Activated CD8-positive, alpha-beta memory T cell treated with anti-CD3 and anti-CD28 coated beads for 24 hours (primary cell): ENCODE measurements around the gene NOC2L.
"Not testable (repeated sequence)": the region's sequence is repeated elsewhere in the genome, so short reads cannot be mapped to it uniquely, and the experiment has no call there.

ENCODE experiments used
- DNase-seq: peaks from one replicate; pipeline ENCODE4 v3.0.0-alpha.2; 2020

NOC2L gene

DNA sequence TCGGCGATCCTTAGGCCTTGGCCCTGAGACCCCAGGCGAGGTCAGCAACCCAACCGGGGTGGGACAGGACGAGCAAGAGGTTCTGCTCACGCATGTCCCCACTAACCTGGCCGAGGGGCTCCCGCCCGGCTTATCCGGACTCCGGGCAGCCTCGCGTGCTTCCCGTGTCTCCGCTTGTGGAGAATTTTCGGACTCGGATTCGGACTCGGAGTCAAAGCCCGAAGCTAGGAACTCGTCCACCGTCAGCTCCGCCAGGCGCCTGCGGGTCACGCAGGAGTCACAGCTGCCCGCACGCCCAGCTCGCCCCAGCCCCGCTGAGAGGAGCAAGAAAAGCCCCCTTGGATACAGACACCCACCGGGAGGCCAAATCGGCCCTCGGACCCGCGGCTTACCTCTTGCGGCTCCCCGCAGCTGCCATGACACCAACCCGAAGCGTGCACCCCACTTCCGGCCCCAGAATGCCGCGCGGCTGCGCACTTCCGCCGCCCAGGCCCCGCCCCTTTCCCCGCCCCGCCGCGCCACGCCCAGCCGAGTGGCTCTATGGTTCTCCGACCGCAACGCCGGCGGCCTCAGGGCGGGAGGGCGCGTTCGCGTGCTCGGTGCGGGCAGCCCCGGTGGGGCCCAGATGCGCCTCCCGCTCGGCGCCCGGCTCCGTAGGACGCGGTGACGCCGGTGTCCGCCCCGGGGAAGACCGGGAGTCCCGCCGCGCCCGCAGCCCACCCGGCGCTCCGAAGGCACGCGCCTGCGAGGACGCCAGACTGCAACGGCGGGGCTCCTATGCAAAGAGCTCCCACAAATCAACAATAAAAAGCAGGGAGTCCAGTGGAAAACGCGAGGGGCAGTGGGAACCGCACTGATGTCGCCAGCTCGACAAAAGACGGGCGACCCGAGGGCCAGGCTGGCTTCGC lies at the start of gene NOC2L:
NOC2L (minus strand) TSS at position 434 of the 908 bp plus-strand sequence; CDS start at position 418, 16 bp downstream.
- peak; percentile 100 for DNase-seq

DNA sequence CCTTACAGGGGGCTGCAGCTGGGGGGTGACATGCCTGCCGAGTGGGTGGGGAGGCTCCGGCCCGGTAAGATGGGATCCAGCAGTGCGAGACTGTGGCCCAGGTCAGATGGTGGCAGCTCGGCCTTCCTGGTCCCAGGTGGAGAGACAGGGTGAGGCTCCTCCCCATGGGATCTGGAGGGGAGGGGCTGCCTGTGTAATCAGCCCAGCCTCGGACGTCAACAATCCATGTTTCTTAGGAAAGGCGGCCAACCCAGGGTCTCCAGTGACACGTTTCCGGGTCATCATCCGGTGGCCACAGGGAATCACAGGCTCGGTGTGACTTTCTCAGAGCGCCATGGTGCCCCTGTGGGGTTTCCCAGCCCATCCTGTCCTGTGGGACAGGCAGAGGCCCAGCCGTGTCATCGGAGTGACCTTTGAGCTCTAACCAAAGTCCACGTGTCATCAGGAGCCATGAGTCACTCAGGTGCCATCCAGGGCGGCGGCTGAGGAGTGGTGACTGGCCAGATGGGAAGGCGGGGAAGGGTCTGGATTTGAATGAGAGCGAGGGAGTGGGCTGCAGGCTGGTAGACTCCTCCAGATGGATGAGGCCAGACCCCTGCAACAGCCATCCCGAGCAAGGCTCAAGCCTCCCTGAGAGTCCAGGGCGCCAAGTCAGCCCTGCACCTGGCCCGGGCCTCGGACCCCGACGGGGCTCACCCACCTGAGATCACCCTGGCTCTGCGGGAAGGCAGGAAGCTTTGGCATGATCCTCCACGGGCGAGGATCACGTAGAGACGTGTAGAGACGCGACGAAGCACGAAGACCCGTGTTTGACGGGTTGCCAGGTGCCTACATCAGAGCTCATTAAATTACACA lies 47.5 kb upstream of the NOC2L start:
- no peak for DNase-seq

DNA sequence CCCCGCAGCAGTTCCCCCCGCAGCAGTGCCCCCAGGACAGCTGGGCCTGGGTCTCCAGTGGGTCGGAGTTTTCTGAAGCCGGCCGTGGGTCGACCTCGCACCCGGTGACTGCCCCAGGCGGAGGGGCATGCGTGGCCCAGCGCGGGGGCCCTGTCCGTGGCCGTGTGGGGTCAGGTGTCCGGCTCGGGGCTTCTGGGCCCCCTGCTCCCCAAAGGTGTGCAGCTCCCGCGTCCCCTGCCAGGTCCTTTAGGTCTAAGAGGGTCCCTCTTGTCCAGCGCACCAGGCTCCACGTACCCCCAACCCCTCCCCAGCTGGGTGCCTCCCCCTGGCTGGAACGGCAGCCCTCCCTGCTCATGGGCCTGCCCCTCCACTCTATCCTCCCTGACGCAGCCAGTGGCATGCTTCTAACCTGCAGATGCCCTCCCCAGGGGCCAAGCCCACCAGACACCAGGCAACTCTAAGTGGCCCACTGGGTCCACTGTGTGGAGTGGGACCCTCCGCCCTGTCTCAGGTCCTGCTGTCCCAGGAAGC lies 46.8 kb upstream of the NOC2L start:
- no peak for DNase-seq

DNA sequence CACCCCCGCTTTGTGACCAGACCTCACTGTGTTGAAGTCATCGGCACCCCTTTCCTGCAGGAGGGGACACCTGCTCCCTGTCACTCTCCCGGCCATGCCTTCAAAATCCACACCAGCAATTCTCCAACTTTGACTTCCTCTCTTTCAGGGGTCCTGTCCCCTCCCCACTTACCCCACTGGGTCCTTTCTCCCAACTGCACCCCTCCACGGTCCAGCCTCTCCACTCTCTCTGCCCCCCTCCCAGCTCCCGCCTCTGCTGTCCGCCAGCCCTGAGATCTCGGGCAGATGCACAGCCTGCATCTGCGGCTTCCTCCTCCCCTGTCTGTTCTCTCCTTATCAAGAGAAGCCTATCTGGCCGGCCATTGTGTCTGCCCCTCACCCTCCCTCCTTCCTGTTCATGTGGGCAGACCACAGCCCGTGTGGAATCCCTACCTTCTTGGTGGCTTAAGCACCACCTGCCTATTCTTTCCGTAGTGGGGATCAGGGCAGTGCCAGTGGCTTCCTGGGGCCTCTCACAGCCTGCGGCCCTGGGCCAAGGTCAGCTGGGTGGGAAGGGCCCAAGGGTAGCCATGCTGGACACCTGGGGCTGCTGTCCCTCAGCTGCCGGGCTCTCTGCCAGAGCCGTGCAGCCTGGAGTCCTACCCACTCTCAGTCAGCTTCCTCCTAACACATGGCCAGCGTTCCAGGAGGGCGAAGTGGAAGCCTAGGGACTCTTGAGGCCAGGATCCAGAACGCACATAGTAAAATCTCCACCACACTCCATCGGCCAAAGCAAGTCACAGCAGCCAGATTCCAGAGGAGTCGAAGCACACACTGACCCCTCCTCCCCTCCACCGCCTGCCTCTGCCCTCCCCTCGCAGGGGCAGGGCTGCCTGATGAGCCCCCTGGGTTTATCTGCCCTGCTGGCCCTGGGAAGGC lies 46.0 kb upstream of the NOC2L start:
- peak; percentile 59 for DNase-seq

DNA sequence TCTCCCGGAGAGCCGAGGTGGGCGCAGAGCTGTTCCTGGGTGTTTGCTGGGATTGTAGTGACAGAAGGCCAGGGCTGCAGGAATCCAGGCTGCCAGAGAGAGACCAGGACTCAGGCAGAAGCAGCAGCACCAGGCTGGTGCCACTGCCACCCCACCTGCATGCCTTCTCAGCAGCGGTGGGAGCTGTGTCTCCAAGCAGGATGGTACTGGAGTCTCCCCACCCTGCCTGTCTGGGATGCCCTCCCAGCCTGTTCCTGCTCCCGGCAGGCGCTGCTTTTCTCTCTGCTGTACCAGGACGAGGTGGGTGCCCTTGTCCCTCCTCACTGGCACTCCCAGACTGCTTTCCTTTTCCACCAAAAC lies 45.3 kb upstream of the NOC2L start:
- no peak for DNase-seq

DNA sequence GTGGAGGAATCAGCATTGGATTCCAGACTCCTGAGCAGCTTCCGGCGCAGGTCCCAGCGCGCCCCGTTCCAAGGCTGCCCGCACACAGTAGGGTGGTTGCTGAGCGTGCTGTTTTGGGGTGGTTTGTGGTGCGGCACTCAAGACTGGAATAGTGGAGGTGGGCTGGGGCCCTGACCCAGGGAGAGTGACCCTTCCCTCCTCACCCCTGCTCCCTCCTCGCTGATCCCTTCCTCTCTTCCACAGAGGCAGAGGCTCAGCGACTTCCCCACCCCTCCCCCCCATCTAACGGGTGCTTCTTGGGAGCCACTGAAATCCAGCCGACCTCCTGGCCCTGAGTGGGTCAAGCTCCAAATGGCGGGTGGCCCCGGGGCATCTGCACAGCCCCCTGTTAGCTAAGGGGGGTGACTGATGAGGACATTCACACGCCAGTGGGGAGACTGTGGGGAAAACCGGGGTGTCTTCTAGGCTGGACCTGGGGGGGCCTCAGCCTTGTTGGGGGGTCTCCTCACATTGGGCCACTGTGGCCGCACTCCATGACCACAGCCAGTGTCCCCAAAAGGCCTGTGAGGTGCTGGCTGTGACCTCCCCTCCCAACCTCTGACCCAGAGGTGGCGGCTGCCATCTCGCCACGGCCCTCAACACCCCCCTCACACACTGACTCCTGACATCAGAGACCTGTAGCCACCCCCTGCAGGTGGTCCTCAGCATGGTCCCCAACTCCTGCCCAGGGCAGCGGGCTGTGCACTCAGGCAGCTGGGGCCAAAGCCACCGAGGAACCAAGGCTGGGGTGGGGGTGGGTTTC lies 44.8 kb upstream of the NOC2L start:
- DNase-seq, result no peak

DNA sequence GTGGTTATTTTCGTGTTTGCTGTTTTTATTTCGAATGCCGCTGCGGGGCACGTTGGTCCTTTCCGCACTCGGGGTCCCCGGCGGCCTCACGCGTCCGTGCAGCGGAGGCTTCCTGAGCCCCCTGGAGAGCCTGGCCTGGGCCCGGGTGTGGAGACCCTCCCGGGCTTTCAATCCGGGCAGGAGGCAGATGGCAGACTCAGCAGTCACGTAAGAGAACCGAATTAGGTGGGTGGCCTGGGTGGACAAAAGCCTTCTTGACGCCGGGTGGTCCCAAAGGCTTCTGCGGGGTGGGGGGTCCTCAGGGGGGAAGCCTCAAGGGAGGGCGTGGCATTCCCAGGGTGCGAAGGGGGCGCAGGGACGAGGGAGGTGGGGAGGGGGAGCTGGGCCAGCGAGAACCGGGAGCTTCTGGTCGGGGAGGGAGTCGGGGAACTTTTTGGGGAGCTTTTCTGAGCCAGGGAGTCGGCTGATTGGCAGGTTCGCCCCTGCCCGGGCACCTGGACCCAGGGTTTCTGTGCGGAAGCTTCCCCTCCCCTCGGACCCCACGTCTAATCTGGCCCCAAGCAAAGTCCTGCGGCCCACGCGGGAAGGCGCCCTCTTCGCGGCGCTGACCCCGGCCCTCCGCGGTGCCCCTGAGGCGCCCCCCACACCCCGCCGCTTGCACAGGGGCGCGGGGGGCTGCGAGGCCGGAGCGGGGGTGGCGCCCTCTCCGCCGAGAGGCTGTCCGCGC lies 42.2 kb upstream of the NOC2L start:
- no peak for DNase-seq

DNA sequence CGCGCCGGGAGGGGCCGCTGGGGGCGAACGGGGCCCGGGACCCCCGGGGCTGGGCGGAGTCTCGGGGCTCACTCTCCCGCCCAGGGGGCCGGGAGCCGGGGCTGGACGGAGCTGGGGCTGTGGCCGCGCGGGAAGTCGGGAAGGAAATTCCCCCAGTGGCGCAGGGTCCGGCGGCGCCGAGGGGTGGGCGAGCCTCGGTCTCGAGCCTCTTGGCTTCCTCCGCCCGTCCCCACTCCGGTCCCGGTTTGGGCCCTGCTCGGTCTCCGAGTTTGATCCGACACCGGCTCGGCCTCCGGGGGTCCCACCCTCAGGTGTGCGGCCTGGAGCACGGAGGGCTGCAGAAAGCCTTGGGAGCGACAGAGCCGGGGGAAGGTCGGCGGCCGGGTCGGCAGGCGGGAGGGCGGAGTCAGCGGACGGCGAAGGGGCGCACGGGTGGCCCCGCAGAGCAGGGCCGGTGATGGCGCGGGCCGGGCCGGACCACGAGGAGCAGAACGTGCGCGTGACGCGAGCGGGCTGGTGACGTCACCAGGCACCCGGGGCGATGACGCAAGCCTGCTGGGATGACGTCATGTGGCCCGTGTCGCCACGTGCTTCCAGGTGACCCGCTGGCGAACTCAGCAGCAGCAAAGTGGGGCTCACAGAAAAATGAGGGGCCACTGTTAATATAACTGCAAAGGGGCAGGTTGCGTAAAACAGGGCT lies 41.5 kb upstream of the NOC2L start:
- DNase-seq, result peak; percentile 85

DNA sequence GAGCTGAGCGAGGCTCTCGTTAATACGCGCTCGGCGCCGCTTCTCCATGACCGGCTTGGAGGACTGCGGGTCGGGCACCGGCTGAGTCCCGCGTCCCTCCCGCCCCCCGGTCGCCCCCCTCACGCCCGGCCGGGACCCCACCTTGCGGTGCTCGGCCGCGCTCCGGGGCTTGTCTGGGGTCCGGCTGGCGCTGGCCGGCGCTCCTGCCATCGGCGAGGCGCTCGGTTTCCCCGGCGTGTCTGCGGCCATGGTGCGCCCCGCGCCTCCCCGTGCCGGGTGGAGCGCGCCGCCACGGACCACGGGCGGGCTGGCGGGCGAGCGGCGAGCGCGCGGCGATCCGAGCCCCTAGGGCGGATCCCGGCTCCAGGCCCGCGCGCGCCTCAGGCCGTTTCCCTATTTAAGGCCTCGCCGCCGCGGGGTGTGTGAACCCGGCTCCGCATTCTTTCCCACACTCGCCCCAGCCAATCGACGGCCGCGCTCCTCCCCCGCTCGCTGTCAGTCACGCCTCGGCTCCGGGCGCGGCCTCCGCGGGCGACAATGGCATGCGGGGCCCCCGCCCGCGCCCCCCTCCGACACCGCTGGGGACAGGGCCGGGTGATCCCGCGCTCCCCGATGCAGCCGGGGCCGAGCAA lies 40.8 kb upstream of the NOC2L start, which contains the start of gene HES4:
HES4 (minus strand) TSS at position 373 of the 632 bp plus-strand sequence; CDS start at position 249, 124 bp downstream.
- peak; percentile 81 for DNase-seq

DNA sequence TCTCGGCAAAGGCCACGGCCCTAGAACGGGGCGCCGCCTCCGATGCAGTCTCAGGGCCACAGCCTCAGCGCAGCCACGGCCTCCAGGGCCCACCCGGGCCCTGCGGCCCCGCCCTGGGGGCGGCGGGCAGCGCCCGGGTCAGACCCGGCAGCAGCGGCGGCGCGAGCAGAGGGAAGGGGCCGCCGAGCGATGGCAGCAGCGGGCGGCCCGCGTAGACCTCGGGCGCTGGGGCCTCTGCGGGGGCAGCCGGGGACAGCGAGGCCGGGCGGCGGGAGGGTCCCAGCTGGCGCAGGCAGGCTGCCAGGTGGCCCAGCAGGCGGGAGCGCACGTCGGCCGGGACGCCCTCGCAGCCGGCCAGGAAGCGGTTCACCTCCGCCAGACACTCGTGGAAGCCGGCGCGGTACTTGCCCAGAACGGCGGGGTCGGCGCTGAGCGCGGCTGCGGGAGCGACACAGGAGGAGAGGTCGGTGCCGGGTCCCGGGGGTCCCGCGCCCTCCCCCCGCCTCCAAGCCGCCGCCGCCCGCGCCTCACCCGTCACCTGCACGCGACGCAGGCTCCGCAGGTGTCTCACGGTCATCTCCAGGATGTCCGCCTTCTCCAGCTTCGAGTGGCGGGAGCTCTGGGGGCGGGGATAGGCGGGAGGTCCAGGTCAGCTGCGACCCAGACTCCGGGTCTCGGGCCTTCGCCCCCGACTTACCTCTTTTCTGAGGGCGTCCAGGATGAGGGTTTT lies 40.1 kb upstream of the NOC2L start:
- peak; percentile 69 for DNase-seq

DNA sequence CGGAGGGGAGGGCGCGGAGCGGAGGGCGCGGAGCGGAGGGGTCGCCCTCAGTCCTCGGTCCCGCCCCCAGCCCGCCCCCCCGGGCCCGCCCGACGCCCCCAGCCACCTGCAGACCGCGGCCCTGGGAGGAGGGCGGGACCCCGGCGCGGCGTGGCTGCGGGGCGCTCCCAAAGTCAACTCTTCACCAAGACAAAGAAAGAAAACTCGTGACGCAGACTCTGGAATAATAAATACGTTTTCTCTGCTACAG lies 39.6 kb upstream of the NOC2L start:
- no peak for DNase-seq

DNA sequence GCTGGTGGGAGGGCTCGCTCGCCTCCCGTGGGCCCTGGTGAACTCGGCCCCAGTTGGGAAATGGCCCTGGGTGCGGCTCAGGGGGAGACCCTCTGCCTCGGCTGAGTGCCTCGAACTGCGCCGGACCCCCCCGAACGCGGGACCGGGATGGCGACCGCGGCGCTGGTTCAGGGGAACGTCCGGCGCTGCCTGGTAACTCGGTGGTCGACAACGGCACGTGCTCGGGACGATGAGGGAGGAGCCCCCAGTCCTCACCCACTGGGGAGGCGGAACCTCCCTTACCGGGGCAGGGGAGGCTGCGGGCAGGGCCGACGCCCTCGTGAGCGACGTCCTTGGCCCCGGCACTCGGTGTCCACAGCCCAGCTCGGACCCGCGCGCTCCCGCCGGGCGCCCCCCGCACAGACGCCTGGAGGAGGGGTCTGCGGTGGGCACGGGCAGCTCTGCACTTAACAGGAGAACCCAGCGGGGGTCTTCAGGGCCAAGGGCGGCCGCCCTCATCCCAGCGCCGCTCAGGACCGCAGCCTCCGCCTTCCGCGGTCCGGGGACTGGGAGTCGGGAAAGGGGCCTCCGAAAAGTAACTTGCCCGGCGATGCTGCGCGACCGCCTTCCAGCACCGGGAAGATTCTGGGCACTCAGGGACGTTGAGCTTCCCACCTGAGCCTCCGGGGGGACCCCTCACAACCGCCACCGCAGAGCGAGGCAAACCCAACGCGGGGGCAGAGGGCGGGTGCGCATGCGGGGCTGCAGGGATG lies 39.1 kb upstream of the NOC2L start:
- DNase-seq, result peak; percentile 56

DNA sequence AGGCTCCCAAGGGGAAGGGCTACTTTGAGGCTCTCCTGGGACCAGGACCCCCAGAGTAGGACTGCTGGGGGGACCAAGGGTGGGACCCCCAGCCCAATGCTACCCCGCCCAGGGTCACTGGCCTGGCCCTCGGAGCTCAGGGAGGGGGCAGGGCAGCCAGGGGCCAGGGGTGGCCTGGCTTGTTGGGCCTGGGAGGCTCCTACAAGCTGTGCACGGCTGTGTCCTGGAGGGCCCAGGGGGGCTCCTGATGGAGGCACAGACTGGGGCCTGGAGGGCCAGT lies 38.6 kb upstream of the NOC2L start:
- no peak for DNase-seq

DNA sequence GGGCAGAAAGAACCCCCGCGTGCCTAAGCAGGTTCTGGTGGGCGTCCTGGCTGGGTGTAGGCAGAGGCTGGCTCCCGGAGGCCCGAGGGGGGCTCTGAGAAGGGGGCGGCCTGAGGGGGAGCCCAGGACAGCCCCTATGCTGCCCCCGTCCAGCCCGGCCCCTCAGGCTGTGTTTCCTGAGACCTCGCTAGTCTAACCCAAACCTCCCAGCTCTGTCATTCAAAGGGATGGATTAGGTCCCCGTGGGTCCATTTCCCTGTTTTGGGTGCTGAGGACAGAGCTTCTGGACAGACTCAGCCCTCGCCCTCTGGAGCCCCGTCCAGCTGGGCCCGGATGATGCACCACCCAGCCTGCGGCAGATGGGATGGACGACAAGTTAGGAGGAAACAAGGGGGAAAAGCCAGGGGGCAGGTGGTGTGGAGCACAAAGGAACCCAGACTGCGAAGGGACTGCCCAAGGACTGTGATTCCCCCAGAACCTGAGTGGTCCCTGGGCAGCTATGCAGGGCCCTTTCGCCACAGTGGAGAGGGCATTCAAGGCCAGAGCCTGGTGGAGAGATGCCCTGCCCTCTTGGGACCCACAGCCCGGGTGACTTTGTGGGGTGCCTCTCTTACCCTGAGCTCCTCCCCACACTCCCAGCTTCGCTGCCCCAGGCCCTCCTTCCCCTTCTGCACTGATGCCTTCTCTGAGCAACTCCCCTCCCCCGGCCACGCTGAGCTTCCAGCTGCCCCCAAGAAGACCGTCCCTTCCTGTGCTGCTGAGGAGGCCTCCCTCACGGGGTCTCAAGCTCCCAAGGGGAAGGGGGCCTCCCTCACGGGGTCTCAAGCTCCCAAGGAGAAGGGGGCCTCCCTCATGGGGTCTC lies 38.0 kb upstream of the NOC2L start:
- DNase-seq, result peak; percentile 62

DNA sequence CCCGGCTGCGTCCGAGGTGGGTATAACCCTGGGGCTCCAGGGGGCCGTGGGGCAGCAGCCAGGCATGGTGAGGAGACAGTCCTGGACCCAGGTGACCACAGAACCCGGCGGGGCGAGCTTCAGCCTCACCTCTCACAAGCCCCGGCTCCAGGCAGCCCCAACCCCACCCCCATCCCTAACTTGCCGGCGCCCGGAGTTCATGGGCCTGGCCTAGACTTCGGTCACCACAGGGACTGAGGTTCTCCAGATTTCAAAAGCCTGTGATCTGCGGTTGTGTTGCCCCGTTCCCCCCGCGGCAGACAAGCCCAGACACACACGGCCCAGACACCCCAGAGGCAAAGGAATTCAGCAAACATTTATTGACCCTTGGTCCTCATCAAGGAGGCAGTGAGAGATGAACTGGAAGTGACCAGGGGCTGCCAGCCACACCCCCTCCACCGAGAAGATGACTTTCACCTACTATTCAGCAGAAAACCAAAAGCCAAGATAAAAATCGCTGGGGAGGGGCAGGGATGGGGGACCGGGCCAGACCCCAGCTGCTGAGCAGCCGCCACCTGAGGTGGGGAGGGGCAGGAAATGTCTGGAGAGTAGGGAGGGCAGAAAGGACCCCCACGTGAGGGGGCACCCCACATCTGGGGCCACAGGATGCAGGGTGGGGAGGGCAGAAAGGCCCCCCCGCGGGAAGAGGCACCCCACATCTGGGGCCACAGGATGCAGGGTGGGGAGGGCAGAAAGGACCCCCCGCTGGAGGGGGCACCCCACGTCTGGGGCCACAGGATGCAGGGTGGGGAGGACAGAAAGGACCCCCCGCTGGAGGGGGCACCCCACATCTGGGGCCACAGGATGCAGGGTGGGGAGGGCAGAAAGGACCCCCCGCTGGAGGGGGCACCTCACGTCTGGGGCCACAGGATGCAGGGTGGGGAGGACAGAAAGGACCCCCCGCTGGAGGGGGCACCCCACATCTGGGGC lies 36.9 kb upstream of the NOC2L start:
- peak; percentile 56 for DNase-seq

DNA sequence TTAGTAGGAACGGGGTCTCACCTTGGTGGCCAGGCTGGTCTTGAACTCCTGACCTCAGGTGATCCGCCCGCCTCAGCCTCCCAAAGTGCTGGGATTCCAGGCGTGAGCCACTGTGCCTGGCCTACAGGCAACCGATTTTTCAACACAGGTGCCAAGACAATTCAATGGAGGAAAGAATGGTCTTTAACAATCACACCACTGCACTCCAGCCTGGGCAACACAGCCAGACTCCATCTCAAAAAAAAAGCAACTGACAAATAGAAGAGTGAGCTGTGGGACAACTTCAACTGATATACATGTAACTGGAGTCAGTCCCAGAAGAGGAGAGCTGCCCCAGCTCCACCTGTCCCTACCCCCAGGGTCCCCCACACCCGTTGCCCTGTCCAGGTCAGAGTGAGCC lies 35.5 kb upstream of the NOC2L start:
- not testable (repeated sequence) for DNase-seq
